Right atrium auricular region (tissue), 2 donors: ENCODE data around the gene STUM. TPM values are rescaled to one million over a fixed set of nuclear protein-coding genes. Genes with fewer than 3 reads are reported as not detected.

Experiments
- DNase-seq: peaks from one replicate; pipeline ENCODE4 v3.0.0-alpha.2; 2019; ENCODE audit warnings: low spot score
- H3K27ac ChIP-seq, 2 donors: fragments of 200-600 bp; sonication (generic); 1 replicate in 1 of 2; 2 replicates in 1 of 2; pipeline ENCODE4 v1.5.1; 2016 to 2019
- H3K27me3 ChIP-seq, 2 donors: fragments of 200-600 bp; sonication (generic); one replicate each; pipeline versions ENCODE4 v1.5.1 to v1.6.0; 2017 to 2019
- H3K36me3 ChIP-seq: fragments of 200-600 bp; sonication (generic); one replicate; pipeline ENCODE4 v1.5.1; 2016
- H3K4me1 ChIP-seq, 2 donors: fragments of 200-600 bp; sonication (generic); one replicate each; pipeline versions ENCODE4 v1.5.1 to v1.6.0; 2017 to 2019
- H3K4me3 ChIP-seq, 2 donors: fragments of 200-600 bp; sonication (generic); 1 replicate in 1 of 2; 2 replicates in 1 of 2; pipeline ENCODE4 v1.5.1; 2017 to 2019; ENCODE audit warnings: mild to moderate bottlenecking in 1 of 2, moderate library complexity in 1 of 2
- H3K9me3 ChIP-seq, 2 donors: fragments of 200-600 bp; sonication (generic); one replicate each; pipeline ENCODE4 v1.5.1; 2019
- total RNA-seq, 2 donors: library from RNA; depleted of rRNA; stranded (reverse); fragments of >200 nt; gene quantifications; one replicate each; pipeline ENCODE4 v1.1.0, GENCODE V29; 2016
- TF ChIP-seq, protein P1 (sequence below), 2 donors: fragments of 200-600 bp; sonication (generic); IDR thresholded peaks; one replicate each; pipeline ENCODE4 v1.5.1; 2019; ENCODE audit warnings: antibody characterized with exemption in 2 of 2

Gene STUM
- total RNA-seq, 2 donors from 2014 or later, result 0.43 to 0.70 TPM

DNA sequence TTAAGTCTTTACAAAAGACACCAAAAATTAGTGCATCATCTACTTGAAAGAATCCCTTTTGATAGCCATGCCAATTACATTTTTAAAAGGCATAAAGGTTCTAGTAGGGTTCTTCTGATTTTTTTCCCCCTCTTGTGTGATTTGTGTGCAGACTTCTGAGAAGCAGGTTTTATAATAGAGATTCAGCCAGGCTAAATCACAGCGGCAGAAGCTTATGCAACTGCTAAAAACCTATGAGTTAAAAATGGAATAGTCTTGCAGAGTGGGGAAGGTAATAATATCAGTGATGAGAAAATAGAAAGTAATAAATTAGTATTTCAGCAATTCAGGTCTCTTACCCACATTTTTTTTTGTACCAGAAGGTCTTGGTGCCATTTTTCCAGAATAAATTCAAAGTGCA is 17.7 kb downstream of the STUM start:
- no peak overlapping the region for H3K27ac ChIP-seq
- no peaks in the 10 kb centered on the region for H3K9me3 ChIP-seq
- no peak overlapping the region for H3K4me3 ChIP-seq
- no peak for DNase-seq
- peaks cover 0 to 13% of the 10 kb centered on the region in 2 donors for H3K4me1 ChIP-seq
- no peaks in the 10 kb centered on the region for H3K27me3 ChIP-seq
- no peaks in the 10 kb centered on the region for H3K36me3 ChIP-seq
- TF ChIP-seq, protein P1, sequence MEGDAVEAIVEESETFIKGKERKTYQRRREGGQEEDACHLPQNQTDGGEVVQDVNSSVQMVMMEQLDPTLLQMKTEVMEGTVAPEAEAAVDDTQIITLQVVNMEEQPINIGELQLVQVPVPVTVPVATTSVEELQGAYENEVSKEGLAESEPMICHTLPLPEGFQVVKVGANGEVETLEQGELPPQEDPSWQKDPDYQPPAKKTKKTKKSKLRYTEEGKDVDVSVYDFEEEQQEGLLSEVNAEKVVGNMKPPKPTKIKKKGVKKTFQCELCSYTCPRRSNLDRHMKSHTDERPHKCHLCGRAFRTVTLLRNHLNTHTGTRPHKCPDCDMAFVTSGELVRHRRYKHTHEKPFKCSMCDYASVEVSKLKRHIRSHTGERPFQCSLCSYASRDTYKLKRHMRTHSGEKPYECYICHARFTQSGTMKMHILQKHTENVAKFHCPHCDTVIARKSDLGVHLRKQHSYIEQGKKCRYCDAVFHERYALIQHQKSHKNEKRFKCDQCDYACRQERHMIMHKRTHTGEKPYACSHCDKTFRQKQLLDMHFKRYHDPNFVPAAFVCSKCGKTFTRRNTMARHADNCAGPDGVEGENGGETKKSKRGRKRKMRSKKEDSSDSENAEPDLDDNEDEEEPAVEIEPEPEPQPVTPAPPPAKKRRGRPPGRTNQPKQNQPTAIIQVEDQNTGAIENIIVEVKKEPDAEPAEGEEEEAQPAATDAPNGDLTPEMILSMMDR (IDR thresholded peaks at IDR 0.05), result no peak

GRCh38 chr1:226566760-226567159 is 18.2 kb downstream of the STUM start:
- Histone ChIP-seq H3K9me3 (no peaks in the 10 kb centered on the region), H3K36me3 (no peaks in the 10 kb centered on the region), H3K4me1 (peaks cover 0 to 13% of the 10 kb centered on the region in 2 donors), H3K27me3 (no peaks in the 10 kb centered on the region), H3K4me3 (no peak overlapping the region), H3K27ac (no peak overlapping the region)
- no peak for DNase-seq
- TF ChIP-seq, protein P1 (IDR thresholded peaks at IDR 0.05), result no peak

GRCh38 chr1:226568077-226568831 is 19.7 kb downstream of the STUM start:
- H3K9me3 ChIP-seq, result no peaks in the 10 kb centered on the region
- DNase-seq, result no peak
- TF ChIP-seq, protein P1 (IDR thresholded peaks at IDR 0.05), result peak; percentile 22 to 50
- H3K36me3 ChIP-seq, result no peaks in the 10 kb centered on the region
- peak overlapping the region in 1 of 2 donors; percentile 3 for H3K27ac ChIP-seq
- peaks cover 0 to 13% of the 10 kb centered on the region in 2 donors for H3K4me1 ChIP-seq
- no peak overlapping the region for H3K4me3 ChIP-seq
- no peaks in the 10 kb centered on the region for H3K27me3 ChIP-seq

GRCh38 chr1:226568975-226569741 is 20.6 kb downstream of the STUM start:
- no peak for DNase-seq
- TF ChIP-seq, protein P1 (IDR thresholded peaks at IDR 0.05), result no peak
- H3K27me3 ChIP-seq, result no peaks in the 10 kb centered on the region
- no peaks in the 10 kb centered on the region for H3K36me3 ChIP-seq
- H3K27ac ChIP-seq, result no peak overlapping the region
- H3K4me3 ChIP-seq, result no peak overlapping the region
- no peaks in the 10 kb centered on the region for H3K9me3 ChIP-seq
- peaks cover 0 to 13% of the 10 kb centered on the region in 2 donors for H3K4me1 ChIP-seq

GRCh38 chr1:226569879-226570547 is 21.4 kb downstream of the STUM start:
- Histone ChIP-seq H3K4me3 (no peak overlapping the region), H3K27me3 (no peaks in the 10 kb centered on the region), H3K9me3 (no peaks in the 10 kb centered on the region), H3K36me3 (no peaks in the 10 kb centered on the region), H3K4me1 (peaks cover 0 to 16% of the 10 kb centered on the region in 2 donors), H3K27ac (no peak overlapping the region)
- no peak for DNase-seq
- TF ChIP-seq, protein P1 (IDR thresholded peaks at IDR 0.05), result no peak
